ENCODE results near the gene ZNF462. TPM values are rescaled to one million over a fixed set of nuclear protein-coding genes. Genes with fewer than 3 reads are reported as not detected.
A peak's percentile ranks its signal among the peaks of the same experiment; 100 is the strongest.

Gene ZNF462
- total RNA-seq, 1 experiment from 2014 or later, result 121 TPM

DNA sequence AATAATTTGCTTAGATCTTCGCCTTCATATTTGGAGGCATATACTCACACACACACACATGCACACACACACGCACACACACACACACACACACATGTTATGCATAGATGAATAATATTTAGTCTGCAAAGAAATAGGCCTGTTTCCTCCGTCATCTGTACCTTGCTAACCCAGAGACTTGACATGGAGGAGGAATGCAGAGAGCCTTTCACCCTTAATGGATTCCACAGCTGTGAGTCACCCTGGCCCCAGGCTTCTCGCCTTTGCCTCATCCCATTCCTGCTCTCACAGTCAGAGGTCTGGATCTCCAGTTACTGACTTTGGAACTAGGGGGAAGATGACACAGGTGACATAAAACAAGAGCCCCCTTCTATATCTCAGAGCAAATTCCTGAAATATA lies 29.7 kb downstream of the ZNF462 start (continued):
- TF ChIP-seq SMAD3 (CRISPR knock-in tag; IDR thresholded peaks at IDR 0.05; ENCODE audit: borderline replicate concordance) (no peak), TEAD1 (CRISPR knock-in tag; IDR thresholded peaks at IDR 0.05) (peak; percentile 43; the same call in 1 of the 2 replicates)
- TF ChIP-seq, protein P1, sequence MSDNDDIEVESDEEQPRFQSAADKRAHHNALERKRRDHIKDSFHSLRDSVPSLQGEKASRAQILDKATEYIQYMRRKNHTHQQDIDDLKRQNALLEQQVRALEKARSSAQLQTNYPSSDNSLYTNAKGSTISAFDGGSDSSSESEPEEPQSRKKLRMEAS (CRISPR knock-in tag; IDR thresholded peaks at IDR 0.05), result 0 out of 2 replicates have a peak, but pooled peaks have one; percentile 17

DNA sequence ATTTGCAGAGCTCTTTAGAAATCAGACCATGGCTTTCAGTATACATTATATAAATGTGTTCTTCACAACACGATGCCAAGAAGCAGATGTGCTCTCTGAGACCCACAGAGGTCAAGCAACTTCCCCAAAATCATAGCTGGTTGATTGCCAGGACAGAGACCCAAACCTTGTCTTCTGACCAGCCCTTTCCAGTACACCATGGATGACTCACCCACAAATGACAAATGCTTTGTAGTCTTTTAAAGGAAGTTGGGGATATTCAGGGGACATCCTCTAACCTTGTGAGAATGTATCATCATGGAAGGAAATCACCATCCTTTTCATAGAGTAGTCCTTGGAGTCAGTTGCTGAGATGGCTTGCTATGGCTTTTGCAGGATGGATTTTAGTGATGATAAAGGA lies 30.1 kb downstream of the ZNF462 start:
- Mint-ChIP-seq H3K36me3 (no peaks in the 10 kb centered on the region), H3K9me3 (no peaks in the 10 kb centered on the region), H3K27ac (peak overlapping the region; percentile 86; the same call in 1 of the 2 replicates), H3K4me1 (peaks cover 93% of the 10 kb centered on the region), H3K27me3 (ENCODE audit: low read depth) (no peaks in the 10 kb centered on the region), H3K4me3 (no peak overlapping the region)
- ATAC-seq (no peak; the same call in 1 of the 2 replicates), DNase-seq (ENCODE audit: low spot score) (no peak)
- TF ChIP-seq MYBL2 (CRISPR knock-in tag; IDR thresholded peaks at IDR 0.05) (no peak), GRHL2 (CRISPR knock-in tag; IDR thresholded peaks at IDR 0.05; ENCODE audit: insufficient replicate concordance, severe bottlenecking) (no peak), ZNF232 (CRISPR knock-in tag; IDR thresholded peaks at IDR 0.05) (no peak), JUN (CRISPR knock-in tag; IDR thresholded peaks at IDR 0.05) (no peak), GABPB1 (CRISPR knock-in tag; IDR thresholded peaks at IDR 0.05) (no peak), CBFB (CRISPR knock-in tag; IDR thresholded peaks at IDR 0.05; ENCODE audit: low read depth) (no peak), SP1 (CRISPR knock-in tag; conservative IDR thresholded peaks at IDR 0.05) (no peak), GTF2I (CRISPR knock-in tag; conservative IDR thresholded peaks at IDR 0.05) (no peak), TP53 (CRISPR knock-in tag; IDR thresholded peaks at IDR 0.05) (no peak), ZNF263 (CRISPR knock-in tag; IDR thresholded peaks at IDR 0.05; ENCODE audit: low read depth) (no peak), HMGA2 (CRISPR knock-in tag; IDR thresholded peaks at IDR 0.05) (no peak)
- TF ChIP-seq, protein P2, sequence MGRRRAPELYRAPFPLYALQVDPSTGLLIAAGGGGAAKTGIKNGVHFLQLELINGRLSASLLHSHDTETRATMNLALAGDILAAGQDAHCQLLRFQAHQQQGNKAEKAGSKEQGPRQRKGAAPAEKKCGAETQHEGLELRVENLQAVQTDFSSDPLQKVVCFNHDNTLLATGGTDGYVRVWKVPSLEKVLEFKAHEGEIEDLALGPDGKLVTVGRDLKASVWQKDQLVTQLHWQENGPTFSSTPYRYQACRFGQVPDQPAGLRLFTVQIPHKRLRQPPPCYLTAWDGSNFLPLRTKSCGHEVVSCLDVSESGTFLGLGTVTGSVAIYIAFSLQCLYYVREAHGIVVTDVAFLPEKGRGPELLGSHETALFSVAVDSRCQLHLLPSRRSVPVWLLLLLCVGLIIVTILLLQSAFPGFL (CRISPR knock-in tag; IDR thresholded peaks at IDR 0.05; ENCODE audit: borderline replicate concordance), result no peak
- TF ChIP-seq, protein P3, sequence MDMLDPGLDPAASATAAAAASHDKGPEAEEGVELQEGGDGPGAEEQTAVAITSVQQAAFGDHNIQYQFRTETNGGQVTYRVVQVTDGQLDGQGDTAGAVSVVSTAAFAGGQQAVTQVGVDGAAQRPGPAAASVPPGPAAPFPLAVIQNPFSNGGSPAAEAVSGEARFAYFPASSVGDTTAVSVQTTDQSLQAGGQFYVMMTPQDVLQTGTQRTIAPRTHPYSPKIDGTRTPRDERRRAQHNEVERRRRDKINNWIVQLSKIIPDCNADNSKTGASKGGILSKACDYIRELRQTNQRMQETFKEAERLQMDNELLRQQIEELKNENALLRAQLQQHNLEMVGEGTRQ (CRISPR knock-in tag; IDR thresholded peaks at IDR 0.05), result no peak
- TF ChIP-seq, protein P4, sequence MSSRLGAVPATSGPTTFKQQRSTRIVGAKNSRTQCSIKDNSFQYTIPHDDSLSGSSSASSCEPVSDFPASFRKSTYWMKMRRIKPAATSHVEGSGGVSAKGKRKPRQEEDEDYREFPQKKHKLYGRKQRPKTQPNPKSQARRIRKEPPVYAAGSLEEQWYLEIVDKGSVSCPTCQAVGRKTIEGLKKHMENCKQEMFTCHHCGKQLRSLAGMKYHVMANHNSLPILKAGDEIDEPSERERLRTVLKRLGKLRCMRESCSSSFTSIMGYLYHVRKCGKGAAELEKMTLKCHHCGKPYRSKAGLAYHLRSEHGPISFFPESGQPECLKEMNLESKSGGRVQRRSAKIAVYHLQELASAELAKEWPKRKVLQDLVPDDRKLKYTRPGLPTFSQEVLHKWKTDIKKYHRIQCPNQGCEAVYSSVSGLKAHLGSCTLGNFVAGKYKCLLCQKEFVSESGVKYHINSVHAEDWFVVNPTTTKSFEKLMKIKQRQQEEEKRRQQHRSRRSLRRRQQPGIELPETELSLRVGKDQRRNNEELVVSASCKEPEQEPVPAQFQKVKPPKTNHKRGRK (CRISPR knock-in tag; IDR thresholded peaks at IDR 0.05; ENCODE audit: borderline replicate concordance), result no peak
- TF ChIP-seq, protein P5, sequence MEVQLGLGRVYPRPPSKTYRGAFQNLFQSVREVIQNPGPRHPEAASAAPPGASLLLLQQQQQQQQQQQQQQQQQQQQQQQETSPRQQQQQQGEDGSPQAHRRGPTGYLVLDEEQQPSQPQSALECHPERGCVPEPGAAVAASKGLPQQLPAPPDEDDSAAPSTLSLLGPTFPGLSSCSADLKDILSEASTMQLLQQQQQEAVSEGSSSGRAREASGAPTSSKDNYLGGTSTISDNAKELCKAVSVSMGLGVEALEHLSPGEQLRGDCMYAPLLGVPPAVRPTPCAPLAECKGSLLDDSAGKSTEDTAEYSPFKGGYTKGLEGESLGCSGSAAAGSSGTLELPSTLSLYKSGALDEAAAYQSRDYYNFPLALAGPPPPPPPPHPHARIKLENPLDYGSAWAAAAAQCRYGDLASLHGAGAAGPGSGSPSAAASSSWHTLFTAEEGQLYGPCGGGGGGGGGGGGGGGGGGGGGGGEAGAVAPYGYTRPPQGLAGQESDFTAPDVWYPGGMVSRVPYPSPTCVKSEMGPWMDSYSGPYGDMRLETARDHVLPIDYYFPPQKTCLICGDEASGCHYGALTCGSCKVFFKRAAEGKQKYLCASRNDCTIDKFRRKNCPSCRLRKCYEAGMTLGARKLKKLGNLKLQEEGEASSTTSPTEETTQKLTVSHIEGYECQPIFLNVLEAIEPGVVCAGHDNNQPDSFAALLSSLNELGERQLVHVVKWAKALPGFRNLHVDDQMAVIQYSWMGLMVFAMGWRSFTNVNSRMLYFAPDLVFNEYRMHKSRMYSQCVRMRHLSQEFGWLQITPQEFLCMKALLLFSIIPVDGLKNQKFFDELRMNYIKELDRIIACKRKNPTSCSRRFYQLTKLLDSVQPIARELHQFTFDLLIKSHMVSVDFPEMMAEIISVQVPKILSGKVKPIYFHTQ (CRISPR knock-in tag; IDR thresholded peaks at IDR 0.05), result no peak
- TF ChIP-seq, protein P6, sequence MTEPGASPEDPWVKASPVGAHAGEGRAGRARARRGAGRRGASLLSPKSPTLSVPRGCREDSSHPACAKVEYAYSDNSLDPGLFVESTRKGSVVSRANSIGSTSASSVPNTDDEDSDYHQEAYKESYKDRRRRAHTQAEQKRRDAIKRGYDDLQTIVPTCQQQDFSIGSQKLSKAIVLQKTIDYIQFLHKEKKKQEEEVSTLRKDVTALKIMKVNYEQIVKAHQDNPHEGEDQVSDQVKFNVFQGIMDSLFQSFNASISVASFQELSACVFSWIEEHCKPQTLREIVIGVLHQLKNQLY (CRISPR knock-in tag; IDR thresholded peaks at IDR 0.05), result no peak
- TF ChIP-seq, protein P7, sequence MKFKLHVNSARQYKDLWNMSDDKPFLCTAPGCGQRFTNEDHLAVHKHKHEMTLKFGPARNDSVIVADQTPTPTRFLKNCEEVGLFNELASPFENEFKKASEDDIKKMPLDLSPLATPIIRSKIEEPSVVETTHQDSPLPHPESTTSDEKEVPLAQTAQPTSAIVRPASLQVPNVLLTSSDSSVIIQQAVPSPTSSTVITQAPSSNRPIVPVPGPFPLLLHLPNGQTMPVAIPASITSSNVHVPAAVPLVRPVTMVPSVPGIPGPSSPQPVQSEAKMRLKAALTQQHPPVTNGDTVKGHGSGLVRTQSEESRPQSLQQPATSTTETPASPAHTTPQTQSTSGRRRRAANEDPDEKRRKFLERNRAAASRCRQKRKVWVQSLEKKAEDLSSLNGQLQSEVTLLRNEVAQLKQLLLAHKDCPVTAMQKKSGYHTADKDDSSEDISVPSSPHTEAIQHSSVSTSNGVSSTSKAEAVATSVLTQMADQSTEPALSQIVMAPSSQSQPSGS (CRISPR knock-in tag; IDR thresholded peaks at IDR 0.05; ENCODE audit: borderline replicate concordance, low read depth), result no peak
- ChIA-PET CTCF (no interaction called here), POLR2A (no interaction called here)
